Activated naive CD4-positive, alpha-beta T cell treated with anti-CD3 and anti-CD28 coated beads, Interleukin-2, amount 10 ng/mL, durations not matched to agents 7 days and 5 days (primary cell): ENCODE results near the gene OSR1.
"Not testable (repeated sequence)": the region's sequence is repeated elsewhere in the genome, so short reads cannot be mapped to it uniquely, and the experiment has no call there.

Source experiments
- CTCF ChIA-PET: fragments of 350-600 bp; sonication (Branson Sonifier 250); formaldehyde crosslinking; loops from one replicate; lab custom pipeline; 2021; ENCODE audit warnings: antibody characterized with exemption; lab: Charles Lee
- DNase-seq: peaks from one replicate; pipeline ENCODE4 v3.0.0-alpha.2; 2020
- H3K27ac Mint-ChIP-seq: one replicate; pipeline ENCODE4 v1.8.0; 2021; ENCODE audit warnings: mild to moderate bottlenecking, moderate library complexity, mixed read lengths
- H3K27me3 Mint-ChIP-seq: one replicate; pipeline ENCODE4 v1.8.0; 2021; ENCODE audit warnings: mild to moderate bottlenecking, mixed read lengths
- H3K36me3 Mint-ChIP-seq: one replicate; pipeline ENCODE4 v1.8.0; 2021; ENCODE audit warnings: mixed read lengths
- H3K4me1 Mint-ChIP-seq: one replicate; pipeline ENCODE4 v1.8.0; 2021; ENCODE audit warnings: mixed read lengths
- H3K4me3 Mint-ChIP-seq: one replicate; pipeline ENCODE4 v1.8.0; 2021; ENCODE audit warnings: mild to moderate bottlenecking, moderate library complexity, mixed read lengths
- H3K9me3 Mint-ChIP-seq: one replicate; pipeline ENCODE4 v1.8.0; 2021; ENCODE audit warnings: mixed read lengths

Gene OSR1

GRCh38 chr2:19336781-19337180 is 21.6 kb downstream of the OSR1 start:
- Mint-ChIP-seq H3K9me3 (no peaks in the 10 kb centered on the region), H3K27me3 (no peaks in the 10 kb centered on the region), H3K36me3 (no peaks in the 10 kb centered on the region), H3K4me3 (no peak overlapping the region), H3K4me1 (no peaks in the 10 kb centered on the region), H3K27ac (no peak overlapping the region)
- CTCF ChIA-PET: interaction anchor here (2.0 kb wide), 1 partner anchor 13 kb away, joined by 5 read pairs; no protein-coding TSS in a partner anchor
- DNase-seq: no peak

- CTCF ChIA-PET: no interaction called here
- no peak for DNase-seq
- H3K4me1 Mint-ChIP-seq: no peaks in the 10 kb centered on the region
- no peaks in the 10 kb centered on the region for H3K36me3 Mint-ChIP-seq
- H3K27ac Mint-ChIP-seq: no peak overlapping the region
- peaks cover 3% of the 10 kb centered on the region for H3K27me3 Mint-ChIP-seq
- no peaks in the 10 kb centered on the region for H3K9me3 Mint-ChIP-seq
- H3K4me3 Mint-ChIP-seq: no peak overlapping the region
Measured at GRCh38 chr2:19332503-19332902, 25.9 kb downstream of the OSR1 start.

GRCh38 chr2:19331450-19331849 is 27.0 kb downstream of the OSR1 start:
- CTCF ChIA-PET: no interaction called here
- Mint-ChIP-seq H3K27ac (no peak overlapping the region), H3K27me3 (peaks cover 3% of the 10 kb centered on the region), H3K4me3 (no peak overlapping the region), H3K36me3 (no peaks in the 10 kb centered on the region), H3K4me1 (no peaks in the 10 kb centered on the region), H3K9me3 (no peaks in the 10 kb centered on the region)
- DNase-seq: no peak

GRCh38 chr2:19330436-19330835 is 28.0 kb downstream of the OSR1 start:
- Mint-ChIP-seq H3K27me3 (peaks cover 3% of the 10 kb centered on the region), H3K9me3 (no peaks in the 10 kb centered on the region), H3K4me1 (no peaks in the 10 kb centered on the region), H3K36me3 (no peaks in the 10 kb centered on the region), H3K4me3 (no peak overlapping the region), H3K27ac (no peak overlapping the region)
- CTCF ChIA-PET: no interaction called here
- DNase-seq: no peak

GRCh38 chr2:19329445-19329844 is 29.0 kb downstream of the OSR1 start:
- no peak for DNase-seq
- H3K36me3 Mint-ChIP-seq: no peaks in the 10 kb centered on the region
- no peaks in the 10 kb centered on the region for H3K4me1 Mint-ChIP-seq
- no peaks in the 10 kb centered on the region for H3K9me3 Mint-ChIP-seq
- CTCF ChIA-PET: no interaction called here
- no peak overlapping the region for H3K4me3 Mint-ChIP-seq
- peaks cover 3% of the 10 kb centered on the region for H3K27me3 Mint-ChIP-seq
- H3K27ac Mint-ChIP-seq: no peak overlapping the region

GRCh38 chr2:19327496-19327895 is 30.9 kb downstream of the OSR1 start:
- no peak overlapping the region for H3K27ac Mint-ChIP-seq
- H3K4me1 Mint-ChIP-seq: no peaks in the 10 kb centered on the region
- no peak overlapping the region for H3K4me3 Mint-ChIP-seq
- no peak for DNase-seq
- H3K27me3 Mint-ChIP-seq: peaks cover 3% of the 10 kb centered on the region
- CTCF ChIA-PET: interaction anchor here (0.9 kb wide), 1 partner anchor 18 kb away, joined by 3 read pairs; no protein-coding TSS in a partner anchor
- H3K9me3 Mint-ChIP-seq: no peaks in the 10 kb centered on the region
- no peaks in the 10 kb centered on the region for H3K36me3 Mint-ChIP-seq

- DNase-seq: no peak
- no peak overlapping the region for H3K27ac Mint-ChIP-seq
Measured at GRCh38 chr2:19321946-19322345, 36.5 kb downstream of the OSR1 start.

GRCh38 chr2:19320813-19321212 is 37.6 kb downstream of the OSR1 start:
- no peak for DNase-seq
- H3K27me3 Mint-ChIP-seq: no peaks in the 10 kb centered on the region
- H3K4me1 Mint-ChIP-seq: no peaks in the 10 kb centered on the region
- H3K36me3 Mint-ChIP-seq: no peaks in the 10 kb centered on the region
- H3K27ac Mint-ChIP-seq: no peak overlapping the region
- H3K4me3 Mint-ChIP-seq: no peak overlapping the region
- CTCF ChIA-PET: no interaction called here
- no peaks in the 10 kb centered on the region for H3K9me3 Mint-ChIP-seq

More at GRCh38 chr2:19321946-19322345, 36.5 kb downstream of the OSR1 start:
- Mint-ChIP-seq H3K9me3 (no peaks in the 10 kb centered on the region), H3K27me3 (no peaks in the 10 kb centered on the region), H3K4me3 (no peak overlapping the region), H3K4me1 (no peaks in the 10 kb centered on the region), H3K36me3 (no peaks in the 10 kb centered on the region)
- CTCF ChIA-PET: no interaction called here

GRCh38 chr2:19319698-19320097 is 38.7 kb downstream of the OSR1 start:
- CTCF ChIA-PET: no interaction called here
- Mint-ChIP-seq H3K36me3 (no peaks in the 10 kb centered on the region), H3K27ac (no peak overlapping the region), H3K4me1 (no peaks in the 10 kb centered on the region), H3K27me3 (no peaks in the 10 kb centered on the region), H3K9me3 (no peaks in the 10 kb centered on the region), H3K4me3 (no peak overlapping the region)
- no peak for DNase-seq

- no peaks in the 10 kb centered on the region for H3K36me3 Mint-ChIP-seq
- H3K4me3 Mint-ChIP-seq: no peak overlapping the region
- CTCF ChIA-PET: no interaction called here
- H3K27ac Mint-ChIP-seq: no peak overlapping the region
- no peak for DNase-seq
- H3K9me3 Mint-ChIP-seq: no peaks in the 10 kb centered on the region
- no peaks in the 10 kb centered on the region for H3K4me1 Mint-ChIP-seq
- no peaks in the 10 kb centered on the region for H3K27me3 Mint-ChIP-seq
Measured at GRCh38 chr2:19319064-19319463, 39.4 kb downstream of the OSR1 start.

- Mint-ChIP-seq H3K4me1 (no peaks in the 10 kb centered on the region), H3K36me3 (no peaks in the 10 kb centered on the region), H3K27ac (no peak overlapping the region), H3K9me3 (no peaks in the 10 kb centered on the region), H3K4me3 (no peak overlapping the region), H3K27me3 (no peaks in the 10 kb centered on the region)
- CTCF ChIA-PET: no interaction called here
- DNase-seq: no peak
Measured at GRCh38 chr2:19313553-19313952, 44.9 kb downstream of the OSR1 start.

GRCh38 chr2:19312949-19313348 is 45.5 kb downstream of the OSR1 start:
- Mint-ChIP-seq H3K36me3 (no peaks in the 10 kb centered on the region), H3K4me1 (no peaks in the 10 kb centered on the region), H3K27ac (no peak overlapping the region), H3K4me3 (no peak overlapping the region), H3K9me3 (no peaks in the 10 kb centered on the region), H3K27me3 (no peaks in the 10 kb centered on the region)
- DNase-seq: no peak
- CTCF ChIA-PET: no interaction called here

- H3K9me3 Mint-ChIP-seq, H3K4me3 Mint-ChIP-seq, DNase-seq, H3K36me3 Mint-ChIP-seq, H3K27me3 Mint-ChIP-seq, H3K4me1 Mint-ChIP-seq, H3K27ac Mint-ChIP-seq, CTCF ChIA-PET: not testable (repeated sequence)
Measured at GRCh38 chr2:19306065-19306464, 52.4 kb downstream of the OSR1 start.

- H3K36me3 Mint-ChIP-seq, CTCF ChIA-PET, H3K27me3 Mint-ChIP-seq: not testable (repeated sequence)
Measured at GRCh38 chr2:19305400-19306055, 52.9 kb downstream of the OSR1 start.

GRCh38 chr2:19301706-19302105 is 56.7 kb downstream of the OSR1 start:
- Mint-ChIP-seq H3K27ac (no peak overlapping the region), H3K27me3 (no peaks in the 10 kb centered on the region), H3K36me3 (no peaks in the 10 kb centered on the region), H3K9me3 (peaks cover 2% of the 10 kb centered on the region), H3K4me1 (no peaks in the 10 kb centered on the region), H3K4me3 (no peak overlapping the region)
- CTCF ChIA-PET: no interaction called here
- DNase-seq: no peak

More at GRCh38 chr2:19305400-19306055, 52.9 kb downstream of the OSR1 start:
- not testable (repeated sequence) for H3K27ac Mint-ChIP-seq, DNase-seq, H3K9me3 Mint-ChIP-seq, H3K4me3 Mint-ChIP-seq, H3K4me1 Mint-ChIP-seq
